COR-L47 (cell line): ENCODE data around the gene CNFN.
A peak's percentile ranks its signal among the peaks of the same experiment; 100 is the strongest.

Source experiments
- DNase-seq: peaks from one replicate; lab custom pipeline; 2025; lab: John Stamatoyannopoulos, UW

The CNFN gene, protein sequence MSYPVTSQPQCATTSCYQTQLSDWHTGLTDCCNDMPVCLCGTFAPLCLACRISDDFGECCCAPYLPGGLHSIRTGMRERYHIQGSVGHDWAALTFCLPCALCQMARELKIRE

DNA sequence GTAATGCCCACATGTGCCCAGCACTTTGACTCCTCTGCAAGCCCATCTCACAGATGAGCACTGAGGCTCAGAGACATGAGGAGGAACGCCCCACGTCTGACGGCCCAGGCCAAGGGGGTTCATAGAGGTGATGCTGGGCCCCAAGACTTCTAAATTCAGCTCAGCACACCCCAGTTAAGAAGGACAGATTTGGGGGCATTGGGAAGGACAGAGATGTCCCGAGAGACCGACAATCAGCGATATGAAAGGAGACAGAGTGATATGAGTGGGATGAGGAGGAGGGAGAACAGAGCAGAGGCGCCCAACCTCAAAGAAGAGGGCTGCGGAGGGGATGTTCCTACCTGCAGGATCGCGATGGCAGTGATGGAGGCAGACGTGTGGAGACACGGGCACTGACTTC, at the start of gene CNFN:
Gene CNFN, minus strand, starts transcription at position 399 of the 400 bp plus-strand sequence. CDS start 1,260 bp downstream, outside the sequence.
- DNase-seq = no peak

DNA sequence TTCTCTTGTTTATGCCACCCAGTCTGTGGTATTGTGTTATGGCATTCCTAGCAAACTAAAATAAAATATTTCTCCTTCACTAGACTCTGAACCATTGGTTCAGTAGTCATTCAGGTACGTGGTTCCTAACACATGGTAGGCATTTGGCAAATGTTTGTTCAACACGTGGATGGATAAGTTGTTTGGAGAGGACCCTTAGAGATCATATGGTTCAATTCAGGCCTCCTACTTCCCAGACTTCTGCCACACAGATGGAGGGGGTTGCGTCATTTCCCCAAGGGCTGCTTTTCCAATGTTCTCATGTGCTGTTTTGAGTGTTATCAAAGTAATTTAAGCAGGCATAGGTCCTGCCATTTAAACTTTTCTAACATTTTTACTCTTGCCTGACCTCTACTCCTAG, 45.9 kb upstream of the CNFN start:
- no peak for DNase-seq

DNA sequence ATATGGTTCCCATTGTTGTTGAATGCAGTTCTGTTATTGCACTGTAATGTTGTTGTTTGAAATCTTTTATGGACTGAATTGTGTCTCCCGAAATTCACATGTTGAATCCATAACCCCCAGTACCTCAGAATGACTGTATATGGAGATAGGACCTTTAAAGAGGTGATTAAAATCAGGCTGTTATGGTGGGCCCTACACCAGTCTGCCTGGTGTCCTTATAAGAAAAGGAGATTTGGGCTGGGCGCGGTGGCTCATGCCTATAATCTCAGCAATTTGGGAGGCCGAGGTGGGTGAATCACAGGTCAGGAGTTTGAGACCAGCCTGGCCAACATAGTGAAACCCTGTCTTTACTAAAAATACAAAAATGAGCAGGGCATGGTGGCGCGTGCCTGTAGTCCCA, 45.2 kb upstream of the CNFN start:
- DNase-seq = no peak

DNA sequence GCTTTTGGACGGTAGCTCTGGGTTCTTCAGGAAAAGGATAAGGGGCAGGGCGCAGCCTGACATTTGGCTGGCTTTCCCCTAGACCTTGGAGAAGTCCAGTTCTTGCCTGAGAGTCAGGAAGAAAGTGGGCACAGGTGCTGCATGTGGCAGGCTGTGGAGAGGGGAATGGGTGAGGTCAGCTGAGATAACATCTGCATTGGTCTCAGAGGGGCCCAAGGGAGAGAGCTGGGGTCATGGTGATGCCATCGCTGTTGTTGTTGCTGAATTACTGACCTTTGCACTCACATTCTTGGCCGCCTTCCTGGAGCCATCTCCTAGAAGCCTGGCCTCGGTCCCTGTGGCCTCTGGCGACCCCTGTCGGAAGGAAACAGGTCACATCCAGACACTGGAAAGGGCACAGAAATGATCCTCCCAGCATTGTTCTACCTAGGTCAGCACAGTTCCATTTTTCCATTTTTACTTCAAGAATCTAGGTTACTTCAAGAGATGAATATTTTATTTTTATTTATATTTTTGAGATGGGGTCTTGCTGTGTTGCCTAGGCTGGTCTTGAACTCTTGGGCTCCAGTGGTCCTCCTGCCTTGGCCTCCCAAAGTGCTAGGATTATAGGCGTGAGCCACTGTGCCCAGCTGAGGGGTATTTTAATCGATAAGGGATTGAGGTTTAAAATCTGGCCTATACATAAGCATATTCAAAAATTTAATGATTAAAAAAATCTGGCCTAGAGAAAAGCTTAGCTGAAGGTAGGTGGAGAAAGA, 43.6 kb upstream of the CNFN start:
- no peak for DNase-seq

DNA sequence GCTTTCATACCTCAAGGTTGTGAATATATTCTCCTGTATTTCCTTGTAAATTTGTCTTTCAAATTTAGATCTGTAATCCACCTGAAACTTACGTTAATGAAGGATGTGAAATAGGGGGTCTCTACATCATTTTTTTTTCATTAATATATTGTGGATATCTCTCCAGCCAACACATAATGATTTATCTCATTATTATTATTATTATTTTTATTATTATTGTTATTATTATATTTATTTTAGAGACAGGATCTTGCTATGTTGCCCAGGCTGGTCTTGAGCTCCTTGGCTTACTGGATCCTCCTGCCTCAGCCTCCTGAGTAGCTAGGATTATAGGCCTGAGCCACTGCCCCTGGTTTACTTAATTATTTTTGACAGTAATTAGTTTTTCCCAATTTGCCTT, 41.4 kb upstream of the CNFN start:
- no peak for DNase-seq

DNA sequence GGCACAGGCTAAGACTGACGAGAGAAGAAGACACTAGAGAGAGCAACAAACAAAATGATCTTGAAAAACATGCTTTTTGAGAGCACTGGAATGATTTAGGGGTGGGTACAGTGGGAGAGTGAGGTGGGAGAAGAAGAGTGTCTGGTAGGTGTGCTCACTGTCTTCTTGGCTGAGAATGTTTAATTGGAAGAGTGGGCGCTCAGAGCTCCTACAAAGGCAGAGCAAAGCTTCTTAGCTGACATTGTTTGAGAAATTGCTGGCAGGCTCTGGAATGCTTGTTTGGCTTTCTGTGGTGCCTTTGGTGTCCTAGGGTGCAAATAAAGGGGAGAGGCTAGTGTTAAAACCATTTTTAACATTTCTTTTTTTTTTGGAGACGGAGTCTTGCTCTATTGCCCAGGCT, 38.6 kb upstream of the CNFN start:
- DNase-seq = no peak

DNA sequence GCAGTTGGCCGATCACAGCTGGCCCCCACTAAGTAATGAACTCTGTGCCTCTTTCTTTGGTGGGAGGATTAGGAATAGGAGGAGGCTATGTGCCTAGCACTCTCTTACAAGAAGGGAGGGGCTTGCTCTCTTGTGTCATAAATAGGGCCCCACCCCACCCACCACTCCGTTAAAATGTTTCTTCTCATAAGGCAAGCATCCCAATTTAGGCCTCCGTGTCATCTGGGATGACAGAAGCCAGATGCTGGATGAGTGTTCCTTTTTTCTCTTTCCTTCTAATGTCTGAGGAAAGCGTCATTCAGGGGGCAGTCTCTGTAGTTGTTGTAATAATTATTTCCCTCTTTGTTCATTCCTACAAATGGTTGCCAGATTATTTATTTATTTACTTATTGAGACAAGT, 37.2 kb upstream of the CNFN start, which contains the start of gene LIPE:
Gene LIPE, minus strand, starts transcription at position 76 of the 400 bp plus-strand sequence. CDS start 239 bp downstream, outside the sequence.
- DNase-seq = no peak

DNA sequence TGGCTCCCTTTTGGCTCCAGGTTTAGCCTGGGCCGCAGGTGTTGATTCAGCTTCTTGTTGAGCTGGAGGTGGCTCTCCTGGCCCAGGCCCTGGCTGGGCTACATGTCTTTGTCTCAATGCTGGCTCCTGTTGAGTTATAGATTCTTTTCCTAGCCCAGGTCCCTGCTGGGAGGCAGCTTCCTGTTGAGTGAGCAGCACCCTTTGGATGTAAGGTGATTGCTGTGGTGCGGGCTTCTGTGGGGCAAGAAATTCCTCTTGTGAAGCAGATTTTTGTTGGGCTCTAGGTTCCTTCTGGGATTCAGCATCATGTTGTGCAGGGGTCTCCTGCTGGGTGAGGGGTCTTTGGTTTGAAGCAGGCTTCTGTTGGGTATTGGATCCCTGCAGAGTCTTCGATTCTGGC, 36.5 kb upstream of the CNFN start:
- no peak for DNase-seq

DNA sequence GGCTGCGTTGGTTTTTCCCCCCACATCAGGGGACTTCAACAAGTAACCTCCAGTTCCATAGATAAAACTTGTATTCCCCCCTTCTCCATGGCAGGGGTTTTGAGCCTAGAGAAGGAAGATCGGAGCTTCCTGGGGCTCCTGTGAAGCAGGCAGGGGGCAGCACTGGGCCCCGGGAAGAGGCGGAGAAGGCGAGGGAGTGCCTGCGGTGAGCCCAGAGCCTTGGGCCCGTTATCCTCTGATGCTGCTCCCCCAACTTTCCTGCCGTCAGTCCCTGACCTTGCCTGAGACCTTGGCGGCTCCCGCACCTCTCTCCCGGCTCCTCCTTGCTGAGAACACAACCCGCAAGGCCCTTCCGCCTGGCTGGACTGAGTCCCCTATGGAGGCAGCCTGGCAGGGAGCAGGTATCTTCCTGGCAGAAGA, 34.6 kb upstream of the CNFN start:
- no peak for DNase-seq

DNA sequence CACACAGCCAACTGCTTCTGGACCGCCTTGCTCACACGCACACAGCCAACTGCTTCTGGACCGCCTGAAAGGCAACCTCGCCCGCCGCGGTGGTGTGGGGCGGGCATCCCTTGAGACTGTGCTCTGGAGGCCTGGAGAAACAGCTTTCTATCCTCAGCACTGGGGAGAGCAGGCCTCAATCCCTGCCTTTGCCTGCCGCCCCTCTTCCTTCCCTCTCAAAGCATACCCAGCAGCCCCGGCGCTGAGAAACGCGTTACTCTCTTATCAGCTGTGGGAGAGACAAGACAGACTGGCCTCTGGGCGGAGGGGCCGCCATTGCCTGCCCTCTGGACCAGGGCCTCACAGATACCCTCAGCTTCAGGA, 34.2 kb upstream of the CNFN start:
- no peak for DNase-seq

DNA sequence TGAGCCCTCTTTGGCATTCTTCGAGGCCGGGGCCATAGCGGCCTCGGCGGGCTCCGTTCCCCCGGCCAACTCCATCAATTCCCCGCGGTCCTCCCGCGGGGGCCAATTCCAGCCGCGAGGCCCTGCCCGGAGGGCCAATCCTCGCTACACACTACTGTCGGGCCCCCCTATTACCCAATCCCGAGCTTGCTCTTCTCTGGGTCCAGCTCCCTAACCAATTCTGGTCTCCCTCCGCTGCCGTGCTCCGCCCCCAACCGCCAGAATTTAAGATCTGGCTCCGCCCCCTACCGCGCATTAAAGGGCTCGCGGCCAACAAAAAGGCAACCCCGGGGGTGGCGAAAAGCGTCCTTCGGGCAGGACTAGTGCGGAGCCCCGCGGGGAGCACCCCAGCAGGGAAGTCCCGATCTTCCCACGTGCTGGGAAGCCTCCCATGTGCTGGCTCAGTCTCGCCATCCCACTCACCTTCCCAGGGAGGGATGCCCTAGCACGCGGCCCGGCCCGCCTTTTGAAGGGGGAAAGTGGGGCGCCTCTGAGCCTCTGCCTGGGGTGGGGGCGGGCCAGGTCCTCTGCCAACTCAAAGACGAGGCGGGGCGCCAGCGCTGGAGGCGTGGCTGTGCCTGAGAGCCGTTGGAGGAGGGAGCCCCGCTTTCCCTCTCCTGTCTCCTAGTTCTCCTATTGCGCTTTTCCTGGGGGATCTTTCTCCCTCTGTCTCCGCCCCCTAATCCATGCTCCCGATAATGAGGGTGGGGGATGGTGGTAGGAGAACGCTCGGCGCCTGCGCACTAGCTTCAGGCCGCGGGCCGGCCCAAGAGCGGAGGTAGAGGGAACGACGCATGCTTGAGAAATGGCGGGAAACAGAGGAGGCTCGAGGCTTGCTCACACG, 33.6 kb upstream of the CNFN start:
- DNase-seq = peak; percentile 70

DNA sequence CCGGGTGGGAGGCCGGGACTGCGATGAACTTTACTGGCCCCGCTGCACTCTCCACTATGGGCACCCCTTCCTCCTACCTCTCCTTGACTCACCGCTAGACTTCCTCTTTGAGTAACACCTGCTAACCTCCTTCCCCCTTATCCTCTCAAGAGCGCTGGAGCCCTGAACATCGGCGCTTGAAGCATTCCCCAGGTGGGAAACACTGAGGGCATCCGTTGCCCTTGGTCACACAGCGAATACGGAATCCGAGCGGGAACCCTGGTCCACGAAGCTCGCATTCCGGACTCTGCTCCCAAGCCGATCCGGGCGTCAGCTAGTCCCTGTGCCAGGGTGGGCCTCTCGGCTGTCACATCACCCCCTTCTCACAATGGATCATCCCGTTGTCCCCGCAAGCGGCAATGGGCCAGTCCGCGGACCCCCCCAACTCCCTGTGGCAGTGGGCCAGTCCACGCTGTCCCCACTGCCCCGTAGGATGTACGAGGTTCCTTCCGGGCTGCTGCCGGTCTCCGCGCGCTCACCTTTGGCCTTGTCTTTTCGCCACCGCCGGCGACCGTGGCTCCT, 32.9 kb upstream of the CNFN start:
- DNase-seq = no peak

DNA sequence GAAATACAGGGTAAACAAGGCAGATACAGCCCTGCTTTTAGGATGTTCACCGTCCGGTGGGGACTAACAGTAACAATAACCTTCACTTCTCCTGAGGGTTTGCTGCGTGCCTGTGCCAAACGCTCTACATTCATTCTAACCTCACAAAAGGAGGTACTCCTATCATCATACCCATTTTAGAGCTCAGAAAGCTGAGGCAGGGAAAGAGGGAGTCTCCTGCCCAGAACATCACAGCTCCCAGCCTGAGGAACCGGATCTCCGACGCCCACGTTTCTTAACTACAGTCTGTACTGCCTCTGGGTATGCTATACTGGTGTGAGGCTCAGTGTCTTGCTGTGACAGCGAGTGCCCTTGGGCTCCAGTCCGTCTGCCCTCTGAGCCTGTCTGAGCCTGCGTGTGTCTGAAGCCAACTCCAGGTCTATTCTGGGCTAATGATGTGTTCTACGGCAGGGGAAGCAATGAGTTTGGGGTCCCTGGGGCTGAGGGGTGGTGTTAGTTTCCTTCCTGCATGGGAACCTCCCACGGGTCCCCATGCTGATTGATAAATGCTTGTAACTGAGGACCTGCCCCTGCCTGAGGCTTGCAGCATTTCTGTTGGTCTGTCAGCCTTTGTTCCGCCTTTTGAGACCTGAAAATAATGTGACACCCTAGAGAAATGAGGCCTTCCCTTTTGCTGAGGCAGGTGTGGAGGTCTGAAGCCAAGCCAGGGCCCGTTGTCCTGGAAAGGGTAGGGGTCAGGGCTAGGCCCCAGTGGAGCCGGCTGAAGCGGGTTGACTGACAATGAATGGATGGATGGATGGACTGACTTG, 32.2 kb upstream of the CNFN start:
- DNase-seq = no peak

DNA sequence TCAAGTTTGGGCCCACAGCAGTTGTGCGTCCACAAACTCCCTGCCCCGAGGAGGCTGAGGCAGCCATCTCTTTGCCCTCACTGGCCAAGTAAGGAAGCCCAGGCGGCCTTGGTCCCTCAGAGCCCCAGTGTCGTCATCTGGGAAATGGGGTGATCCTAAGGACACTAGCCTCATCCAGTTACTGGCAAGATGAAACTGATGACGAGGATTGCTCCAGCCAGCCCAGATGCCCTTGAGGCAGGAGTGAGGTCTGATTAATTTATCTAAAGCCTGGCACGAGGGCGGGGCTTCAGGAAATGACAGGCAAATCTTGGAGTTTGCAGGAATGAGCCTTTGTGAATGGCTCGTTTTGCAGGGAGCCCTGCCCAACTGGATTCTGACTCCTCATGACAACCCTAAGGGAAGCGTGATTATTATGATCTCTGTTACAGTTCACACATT, 31.5 kb upstream of the CNFN start:
- no peak for DNase-seq

DNA sequence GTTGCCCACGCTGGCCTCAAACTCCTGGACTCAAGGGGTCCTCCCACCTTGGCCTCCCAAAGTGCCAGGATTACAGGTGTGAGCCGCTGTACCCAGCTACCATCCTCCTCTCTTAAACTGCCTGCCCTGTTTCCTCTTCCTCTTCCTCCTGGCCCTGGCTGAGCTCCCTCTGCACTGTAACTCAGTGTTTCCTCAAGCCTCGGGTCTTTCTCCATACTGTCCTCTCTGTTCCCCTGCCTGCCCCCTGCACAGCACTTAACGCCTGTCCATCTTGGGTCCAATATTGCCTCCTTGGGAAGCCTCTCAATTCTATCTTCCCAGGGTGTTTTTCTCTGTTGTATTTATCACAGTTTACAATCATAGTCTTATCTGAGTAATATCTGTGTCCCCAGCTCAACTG, 31.0 kb upstream of the CNFN start:
- DNase-seq = no peak

DNA sequence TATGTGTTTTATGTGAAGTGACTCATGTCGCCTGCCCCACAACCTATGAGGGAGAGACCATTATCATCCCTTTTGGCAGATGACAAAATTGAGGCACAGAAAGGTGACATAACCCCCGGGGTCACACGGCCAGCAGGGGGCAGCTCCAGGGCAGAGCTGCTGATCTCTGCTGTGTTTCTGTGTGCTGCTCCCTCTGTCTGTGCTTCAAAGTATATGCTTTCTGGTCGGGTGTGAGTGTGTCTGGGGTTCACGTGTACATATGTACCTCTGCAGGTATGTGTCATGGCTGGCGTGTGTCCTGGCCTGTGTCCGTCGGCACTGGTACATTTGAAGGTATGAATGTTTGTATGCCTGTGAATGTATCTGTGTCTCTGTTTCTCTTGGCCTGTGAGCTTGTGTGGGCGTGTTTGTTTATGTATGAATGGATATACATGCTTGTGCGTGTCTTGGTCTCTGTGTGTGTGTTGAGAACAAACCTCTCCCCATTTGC, 30.0 kb upstream of the CNFN start:
- DNase-seq = no peak

DNA sequence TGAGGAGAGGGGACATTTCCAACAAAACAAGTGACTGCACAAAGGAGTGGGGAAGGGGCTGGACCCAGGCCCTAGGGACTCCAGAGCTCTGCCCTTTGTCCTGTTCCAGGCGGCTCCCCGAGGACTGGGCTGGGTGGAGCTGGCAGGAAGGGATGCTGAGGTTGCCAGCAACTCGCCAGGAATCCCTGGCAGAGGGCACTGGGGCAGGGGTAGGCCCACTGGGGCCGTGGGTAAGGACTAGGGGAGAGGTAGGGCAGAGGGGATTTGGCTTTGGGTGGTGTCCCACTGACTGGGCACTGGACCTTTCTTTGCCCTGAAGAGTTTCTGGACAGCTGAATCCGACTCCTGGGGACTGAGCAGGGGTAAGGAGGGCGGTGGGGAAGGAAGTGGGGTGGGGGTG, 29.2 kb upstream of the CNFN start:
- no peak for DNase-seq

DNA sequence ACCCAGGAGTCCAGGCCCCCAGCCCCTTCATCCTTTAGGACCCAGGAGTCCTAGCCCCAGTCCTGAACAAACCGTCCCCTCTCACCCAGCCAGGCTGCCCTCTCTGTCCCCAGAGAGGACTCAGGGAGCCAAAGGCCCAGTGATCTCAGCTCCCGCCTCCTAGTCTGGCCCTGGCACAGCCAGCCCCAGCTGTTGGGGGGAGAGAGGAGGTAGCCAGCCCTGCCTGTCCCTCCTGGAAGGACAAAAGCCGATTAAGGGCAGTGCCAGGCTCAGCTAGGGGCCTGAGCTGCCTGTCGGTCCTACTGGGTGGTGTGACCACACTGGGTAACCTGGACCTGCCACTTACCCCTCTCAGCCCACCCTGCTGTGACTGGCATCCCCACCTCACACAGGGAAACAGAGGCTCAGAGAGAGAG, 22.6 kb upstream of the CNFN start:
- DNase-seq = no peak

DNA sequence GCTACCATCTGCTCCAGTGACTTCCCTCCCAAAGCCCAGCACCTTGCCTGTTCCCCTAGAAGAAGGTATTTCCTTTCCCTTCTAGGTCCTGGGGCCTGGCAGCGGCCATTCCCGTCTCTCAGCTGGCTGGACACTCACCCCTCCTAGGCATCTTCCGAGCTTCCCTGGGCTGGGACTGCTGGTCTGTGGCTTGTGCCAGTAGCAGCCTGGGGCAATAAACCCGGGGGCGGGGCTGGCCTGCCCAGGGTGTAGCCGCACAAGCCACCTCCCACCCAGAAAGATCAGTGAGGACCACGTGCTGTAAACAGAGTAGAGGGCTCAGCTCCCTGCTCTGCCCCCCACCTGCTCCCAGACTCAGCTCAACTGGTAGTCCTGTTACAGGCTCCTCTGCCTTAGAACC, 22.1 kb upstream of the CNFN start:
- DNase-seq = no peak

DNA sequence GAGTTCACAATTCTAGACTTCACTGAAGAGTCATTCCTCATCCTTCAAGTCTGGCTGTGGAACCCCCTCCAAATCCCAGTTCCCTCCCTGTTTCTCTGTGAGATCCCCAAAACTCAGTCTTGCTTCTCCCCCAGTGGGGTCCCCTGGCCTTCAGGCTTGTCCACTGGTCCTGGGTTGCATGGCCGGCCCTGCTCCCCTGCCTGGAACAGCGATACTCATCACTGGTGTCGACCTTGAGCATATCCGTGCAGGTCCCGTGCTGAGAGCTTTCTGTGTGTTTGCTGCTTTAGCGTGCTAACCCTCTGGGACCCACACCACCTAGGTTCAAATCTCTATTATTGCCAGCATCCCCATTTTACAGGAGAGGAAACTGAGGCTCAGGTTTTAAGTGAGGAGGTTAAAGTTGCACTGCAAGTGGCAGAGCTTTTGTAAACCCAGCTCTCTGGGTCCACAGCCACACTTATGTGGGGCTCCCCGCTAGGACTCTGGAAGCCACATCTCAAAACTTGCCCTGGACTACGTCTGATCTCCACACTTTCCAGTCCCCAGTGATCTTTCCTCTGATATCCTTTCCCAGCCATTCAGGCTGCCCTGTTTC, 21.6 kb upstream of the CNFN start:
- no peak for DNase-seq

DNA sequence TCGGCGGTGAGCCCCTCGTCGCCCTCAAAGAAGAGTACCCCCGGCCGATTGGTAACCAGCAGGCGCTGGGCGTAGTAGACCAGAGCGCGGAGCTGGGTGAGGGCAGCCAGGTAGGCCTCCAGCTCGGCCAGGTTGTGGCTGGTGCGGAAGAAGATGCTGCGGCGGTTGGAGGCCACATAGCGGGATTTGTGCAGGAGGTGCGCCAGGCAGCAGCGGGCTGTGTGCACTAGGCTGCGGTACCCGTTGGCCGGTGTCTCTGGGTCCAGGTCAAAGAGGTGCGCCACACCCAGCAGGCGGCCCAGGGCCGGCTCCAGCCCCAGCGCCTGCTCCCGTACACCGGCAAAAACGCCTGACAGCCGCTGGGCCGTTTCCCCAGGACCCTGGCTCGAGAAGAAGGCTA, 20.3 kb upstream of the CNFN start:
- no peak for DNase-seq
